Measurements from ENCODE around the gene GPS2. TPM values are rescaled to one million over a fixed set of nuclear protein-coding genes. Genes with fewer than 3 reads are reported as not detected.

The GPS2 gene
- total and polyA plus RNA-seq, 7 experiments from 2014 or later: 72.6 to 145 (median 107) TPM

GRCh38 chr17:7323731-7324437 is 8.7 kb upstream of the GPS2 start:
- no peaks in the 10 kb centered on the region for H3K9me3 ChIP-seq (ENCODE audit: control insufficient read depth in 2 of 3, low read length in 3 of 3)
- H3K27me3 ChIP-seq (ENCODE audit: control insufficient read depth in 2 of 2, insufficient read depth in 2 of 2, low read length in 2 of 2): no peaks in the 10 kb centered on the region
- CTCF ChIA-PET: interaction anchor here (1.3 to 2.3 kb wide), 7 partner anchors 10 to 113 kb away, joined by 3 to 22 read pairs (median 5); partner anchors contain the start of genes ACAP1 and SLC2A4
- peaks cover 0 to 24% (median 0%) of the 10 kb centered on the region in 5 donors for H3K36me3 Mint-ChIP-seq
- no peak overlapping the region for H3K4me3 Mint-ChIP-seq
- H3K4me1 Mint-ChIP-seq: peaks cover 9 to 34% (median 18%) of the 10 kb centered on the region in 7 donors
- no peaks in the 10 kb centered on the region for H3K9me3 Mint-ChIP-seq
- no peak overlapping the region for H3K4me3 ChIP-seq (ENCODE audit: low read length)
- ATAC-seq: peak; percentile 56
- H3K27me3 Mint-ChIP-seq: no peaks in the 10 kb centered on the region
- intact Hi-C loops (cut with micrococcal nuclease): loop anchor here (1.0 kb wide), 5 partner anchors 12 to 44 kb away; partner anchors contain the start of gene ACAP1 (in 1 of the 2)
- POLR2A ChIA-PET: interaction anchor here (0.7 to 22.8 kb wide), 5 partner anchors 11 to 26 kb away, joined by 3 to 336 read pairs (median 5); partner anchors contain the start of genes EIF5A and GPS2
- peak; percentile 41 to 79 (median 62) for DNase-seq
- H3K27ac Mint-ChIP-seq: peak overlapping the region in 2 of 9 donors; percentile 41 to 52
- peaks cover 7 to 75% (median 21%) of the 10 kb centered on the region in 3 experiments for H3K36me3 ChIP-seq (ENCODE audit: control insufficient read depth in 2 of 3, insufficient read depth in 3 of 3, low read length in 3 of 3)
- no peak overlapping the region for H3K27ac ChIP-seq (ENCODE audit: low read depth, low read length)
- H3K4me1 ChIP-seq (ENCODE audit: control insufficient read depth in 2 of 2, insufficient read depth in 2 of 2, low read length in 2 of 2): peaks cover 0 to 7% of the 10 kb centered on the region in 2 donors

- H3K9me3 Mint-ChIP-seq: no peaks in the 10 kb centered on the region
- no peaks in the 10 kb centered on the region for H3K27me3 Mint-ChIP-seq
- Histone ChIP-seq H3K36me3 (ENCODE audit: control insufficient read depth in 2 of 3, insufficient read depth in 3 of 3, low read length in 3 of 3) (peaks cover 7 to 87% (median 21%) of the 10 kb centered on the region in 3 experiments), H3K27me3 (ENCODE audit: control insufficient read depth in 2 of 2, insufficient read depth in 2 of 2, low read length in 2 of 2) (no peaks in the 10 kb centered on the region), H3K27ac (ENCODE audit: low read depth, low read length) (no peak overlapping the region), H3K9me3 (ENCODE audit: control insufficient read depth in 2 of 3, low read length in 3 of 3) (no peaks in the 10 kb centered on the region), H3K4me1 (ENCODE audit: control insufficient read depth in 2 of 2, insufficient read depth in 2 of 2, low read length in 2 of 2) (no peaks in the 10 kb centered on the region), H3K4me3 (ENCODE audit: low read length) (no peak overlapping the region)
- ChIA-PET CTCF (interaction anchor here (1.5 to 2.3 kb wide), 3 partner anchors 22 to 114 kb away, joined by 3 to 16 read pairs (median 5); no protein-coding TSS in a partner anchor), POLR2A (interaction anchor here (1.4 to 22.8 kb wide), 4 partner anchors 7 to 22 kb away, joined by 5 to 336 read pairs (median 23); partner anchors contain the start of genes ACAP1, EIF5A, GPS2 and NEURL4)
- no peak overlapping the region for H3K27ac Mint-ChIP-seq
- H3K36me3 Mint-ChIP-seq: peaks cover 0 to 29% (median 0%) of the 10 kb centered on the region in 5 donors
- intact Hi-C loops (cut with micrococcal nuclease): no loop called here
- DNase-seq: no peak
- no peak for ATAC-seq
- peak overlapping the region in 1 of 10 donors; percentile 7 for H3K4me3 Mint-ChIP-seq
- peaks cover 0 to 22% (median 10%) of the 10 kb centered on the region in 7 donors for H3K4me1 Mint-ChIP-seq
Measured at GRCh38 chr17:7322520-7323194, 7.5 kb upstream of the GPS2 start.

GRCh38 chr17:7321466-7321865 is 6.3 kb upstream of the GPS2 start:
- no peaks in the 10 kb centered on the region for H3K9me3 ChIP-seq (ENCODE audit: control insufficient read depth in 2 of 3, low read length in 3 of 3)
- CTCF ChIA-PET: interaction anchor here (2.4 to 2.5 kb wide), 2 partner anchors 8 to 15 kb away, joined by 11 to 15 read pairs; partner anchors contain the start of gene ACAP1
- H3K36me3 ChIP-seq (ENCODE audit: control insufficient read depth in 2 of 3, insufficient read depth in 3 of 3, low read length in 3 of 3): peaks cover 7 to 87% (median 21%) of the 10 kb centered on the region in 3 experiments
- no peaks in the 10 kb centered on the region for H3K4me1 ChIP-seq (ENCODE audit: control insufficient read depth in 2 of 2, insufficient read depth in 2 of 2, low read length in 2 of 2)
- Mint-ChIP-seq H3K4me3 (no peak overlapping the region), H3K9me3 (no peaks in the 10 kb centered on the region), H3K36me3 (peaks cover 0 to 35% (median 0%) of the 10 kb centered on the region in 5 donors), H3K27ac (peak overlapping the region in 1 of 9 donors; percentile 36), H3K27me3 (no peaks in the 10 kb centered on the region), H3K4me1 (peaks cover 2 to 18% (median 8%) of the 10 kb centered on the region in 7 donors)
- H3K27me3 ChIP-seq (ENCODE audit: control insufficient read depth in 2 of 2, insufficient read depth in 2 of 2, low read length in 2 of 2): no peaks in the 10 kb centered on the region
- H3K4me3 ChIP-seq (ENCODE audit: low read length): no peak overlapping the region
- no peak for DNase-seq
- H3K27ac ChIP-seq (ENCODE audit: low read depth, low read length): no peak overlapping the region
- intact Hi-C loops (cut with micrococcal nuclease): no loop called here
- no peak for ATAC-seq
- POLR2A ChIA-PET: interaction anchor here (1.2 to 22.8 kb wide), 5 partner anchors 8 to 164 kb away, joined by 4 to 336 read pairs (median 18); partner anchors contain the start of genes ACAP1, EIF5A, GPS2 and NEURL4

- Mint-ChIP-seq H3K4me3 (peak overlapping the region in 2 of 10 donors; percentile 31 to 54), H3K4me1 (peaks cover 7 to 34% (median 25%) of the 10 kb centered on the region in 7 donors), H3K27ac (peak overlapping the region in 3 of 9 donors; percentile 36 to 84 (median 59)), H3K27me3 (no peaks in the 10 kb centered on the region), H3K9me3 (peaks cover 0 to 5% (median 0%) of the 10 kb centered on the region in 11 donors), H3K36me3 (peaks cover 0 to 39% (median 2%) of the 10 kb centered on the region in 5 donors)
- no peak overlapping the region for H3K4me3 ChIP-seq (ENCODE audit: low read length)
- ATAC-seq (no peak), DNase-seq (no peak)
- peaks cover 18 to 19% of the 10 kb centered on the region in 2 donors for H3K4me1 ChIP-seq (ENCODE audit: control insufficient read depth in 2 of 2, insufficient read depth in 2 of 2, low read length in 2 of 2)
- H3K27ac ChIP-seq (ENCODE audit: low read depth, low read length): no peak overlapping the region
- H3K27me3 ChIP-seq (ENCODE audit: control insufficient read depth in 2 of 2, insufficient read depth in 2 of 2, low read length in 2 of 2): no peaks in the 10 kb centered on the region
- CTCF ChIA-PET: interaction anchor here (0.9 kb wide), 1 partner anchor 8 kb away, joined by 3 read pairs; no protein-coding TSS in a partner anchor
- no peaks in the 10 kb centered on the region for H3K9me3 ChIP-seq (ENCODE audit: control insufficient read depth in 2 of 3, low read length in 3 of 3)
- peaks cover 16 to 65% (median 26%) of the 10 kb centered on the region in 3 experiments for H3K36me3 ChIP-seq (ENCODE audit: control insufficient read depth in 2 of 3, insufficient read depth in 3 of 3, low read length in 3 of 3)
- intact Hi-C loops (cut with micrococcal nuclease): no loop called here
- POLR2A ChIA-PET: interaction anchor here (0.6 to 11.5 kb wide), 2 partner anchors 12 to 27 kb away, joined by 3 to 336 read pairs; partner anchors contain the start of genes ACAP1 and NEURL4
Measured at GRCh38 chr17:7318121-7318860, 3.1 kb upstream of the GPS2 start.

- H3K27ac ChIP-seq (ENCODE audit: low read depth, low read length): no peak overlapping the region
- ChIA-PET CTCF (interaction anchor here (1.1 kb wide), 1 partner anchor 30 kb away, joined by 3 read pairs; no protein-coding TSS in a partner anchor), POLR2A (interaction anchor here (1.0 to 11.5 kb wide), 2 partner anchors 13 to 27 kb away, joined by 3 to 336 read pairs; partner anchors contain the start of genes ACAP1 and NEURL4)
- H3K27ac Mint-ChIP-seq: peak overlapping the region in 5 of 9 donors; percentile 36 to 72 (median 56)
- H3K4me3 ChIP-seq (ENCODE audit: low read length): no peak overlapping the region
- intact Hi-C loops (cut with micrococcal nuclease): no loop called here
- H3K27me3 Mint-ChIP-seq: no peaks in the 10 kb centered on the region
- H3K27me3 ChIP-seq (ENCODE audit: control insufficient read depth in 2 of 2, insufficient read depth in 2 of 2, low read length in 2 of 2): no peaks in the 10 kb centered on the region
- peaks cover 19 to 65% (median 27%) of the 10 kb centered on the region in 3 experiments for H3K36me3 ChIP-seq (ENCODE audit: control insufficient read depth in 2 of 3, insufficient read depth in 3 of 3, low read length in 3 of 3)
- no peaks in the 10 kb centered on the region for H3K9me3 ChIP-seq (ENCODE audit: control insufficient read depth in 2 of 3, low read length in 3 of 3)
- peaks cover 0 to 42% (median 11%) of the 10 kb centered on the region in 5 donors for H3K36me3 Mint-ChIP-seq
- peaks cover 17 to 45% (median 35%) of the 10 kb centered on the region in 7 donors for H3K4me1 Mint-ChIP-seq
- no peak for DNase-seq
- peak overlapping the region in 7 of 10 donors; percentile 18 to 65 (median 54) for H3K4me3 Mint-ChIP-seq
- ATAC-seq: no peak
- H3K9me3 Mint-ChIP-seq: peaks cover 0 to 5% (median 0%) of the 10 kb centered on the region in 11 donors
- peaks cover 19 to 24% of the 10 kb centered on the region in 2 donors for H3K4me1 ChIP-seq (ENCODE audit: control insufficient read depth in 2 of 2, insufficient read depth in 2 of 2, low read length in 2 of 2)
Measured at GRCh38 chr17:7317161-7317803, 2.1 kb upstream of the GPS2 start.

All from naive thymus-derived CD4-positive, alpha-beta T cell (primary cell).